Measurements from ENCODE around the gene CD38. TPM values are rescaled to one million over a fixed set of nuclear protein-coding genes. Genes with fewer than 3 reads are reported as not detected.

CD38 gene
- total and polyA plus RNA-seq, 12 donors, result 1.7 to 18.4 (median 11.2) TPM

- Histone ChIP-seq H3K4me1 (replicated peaks in 1 of 2) (no peaks in the 10 kb centered on the region), H3K27me3 (no peaks in the 10 kb centered on the region), H3K27ac (peak overlapping the region in 2 of 5 donors; percentile 60 to 74), H3K9me3 (replicated peaks in 1 of 3) (no peaks in the 10 kb centered on the region), H3K36me3 (replicated peaks in 1 of 2) (no peaks in the 10 kb centered on the region), H3K4me3 (no peak overlapping the region)
- TF ChIP-seq POLR2A (IDR thresholded peaks at IDR 0.05) (no peak), CTCF (IDR thresholded peaks at IDR 0.05) (no peak)
- intact Hi-C loops (cut with DNase I), result no loop called here
- DNase-seq, result no peak
- 63 to 84% (median 73%) methylated on average over 6 of the region's 6 CpGs for WGBS, 4 donors
Measured at GRCh38 chr4:15873117-15873516, 95.0 kb downstream of the CD38 start.

DNA sequence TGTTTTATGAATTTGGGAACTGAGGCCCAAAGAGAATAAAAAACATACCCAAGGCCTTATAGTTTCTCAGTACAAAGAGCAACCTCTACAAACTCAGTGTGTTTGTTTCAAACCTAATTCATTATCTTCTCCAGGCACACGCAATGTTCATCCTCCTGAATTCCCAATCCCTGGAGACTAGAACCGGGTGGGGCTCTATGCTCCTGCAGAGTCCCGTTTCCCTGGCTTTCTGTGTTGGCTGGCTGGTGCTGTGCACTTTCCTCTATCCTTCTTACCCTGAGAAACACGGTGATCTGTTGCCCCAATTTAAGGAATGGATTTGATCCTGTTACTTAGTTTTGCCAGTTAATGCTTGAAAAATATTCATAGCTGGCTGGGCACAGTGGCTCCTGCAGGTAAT is 96.5 kb downstream of the CD38 start:
- DNase-seq, result no peak
- no peak overlapping the region for H3K4me3 ChIP-seq
- H3K27me3 ChIP-seq, result no peaks in the 10 kb centered on the region
- H3K9me3 ChIP-seq (replicated peaks in 1 of 3), result no peaks in the 10 kb centered on the region
- H3K36me3 ChIP-seq (replicated peaks in 1 of 2), result no peaks in the 10 kb centered on the region
- 70 to 83% (median 80%) methylated on average over 4 of the region's 4 CpGs for WGBS, 4 donors
- no peak overlapping the region for H3K27ac ChIP-seq
- H3K4me1 ChIP-seq (replicated peaks in 1 of 2), result no peaks in the 10 kb centered on the region
- intact Hi-C loops (cut with DNase I), result no loop called here
- TF ChIP-seq CTCF (IDR thresholded peaks at IDR 0.05), result no peak

GRCh38 chr4:15875663-15876460 is 97.7 kb downstream of the CD38 start:
- no peak for TF ChIP-seq POLR2A (IDR thresholded peaks at IDR 0.05)
- Histone ChIP-seq H3K4me1 (replicated peaks in 1 of 2) (no peaks in the 10 kb centered on the region), H3K4me3 (no peak overlapping the region), H3K27me3 (no peaks in the 10 kb centered on the region), H3K36me3 (replicated peaks in 1 of 2) (no peaks in the 10 kb centered on the region), H3K27ac (no peak overlapping the region), H3K9me3 (replicated peaks in 1 of 3) (no peaks in the 10 kb centered on the region)
- WGBS, 4 donors, result 66 to 74% (median 70%) methylated on average over 5 of the region's 5 CpGs
- DNase-seq, result no peak
- intact Hi-C loops (cut with DNase I), result no loop called here

DNA sequence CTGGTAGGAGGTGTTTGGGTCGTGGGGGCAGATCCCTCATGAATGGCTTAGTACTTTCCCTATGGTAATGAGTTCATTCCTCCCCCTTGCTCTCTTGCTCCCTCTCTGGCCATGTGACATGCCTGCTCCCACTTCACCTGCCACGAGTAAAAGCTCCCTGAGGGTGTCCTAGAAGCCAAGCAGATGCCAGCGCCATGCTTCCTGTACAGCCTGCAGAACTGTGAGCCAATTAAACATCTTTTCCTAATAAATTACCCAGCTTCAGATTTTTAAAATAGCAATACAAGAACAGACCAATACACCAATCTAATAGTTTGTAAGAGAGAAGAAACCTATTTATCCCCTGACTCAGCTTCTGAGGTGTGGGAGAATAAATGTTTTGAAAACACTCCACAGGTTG is 99.9 kb downstream of the CD38 start:
- H3K4me1 ChIP-seq (replicated peaks in 1 of 2), result no peaks in the 10 kb centered on the region
- H3K27ac ChIP-seq, result no peak overlapping the region
- no peak overlapping the region for H3K4me3 ChIP-seq
- no peaks in the 10 kb centered on the region for H3K9me3 ChIP-seq (replicated peaks in 1 of 3)
- H3K36me3 ChIP-seq (replicated peaks in 1 of 2), result no peaks in the 10 kb centered on the region
- no peaks in the 10 kb centered on the region for H3K27me3 ChIP-seq
- DNase-seq, result no peak
- TF ChIP-seq POLR2A (IDR thresholded peaks at IDR 0.05) (no peak), CTCF (IDR thresholded peaks at IDR 0.05) (no peak)
- WGBS, 4 donors, result 92 to 99% (median 94%) methylated on average over 3 of the region's 3 CpGs
- intact Hi-C loops (cut with DNase I), result no loop called here

GRCh38 chr4:15881820-15882219 is 103.7 kb downstream of the CD38 start:
- Histone ChIP-seq H3K9me3 (replicated peaks in 1 of 3) (no peaks in the 10 kb centered on the region), H3K27me3 (no peaks in the 10 kb centered on the region), H3K27ac (no peak overlapping the region), H3K36me3 (replicated peaks in 1 of 2) (no peaks in the 10 kb centered on the region), H3K4me3 (no peak overlapping the region), H3K4me1 (replicated peaks in 1 of 2) (no peaks in the 10 kb centered on the region)
- no peak for DNase-seq
- WGBS, 4 donors, result 41 to 53% (median 51%) methylated on average over 3 of the region's 3 CpGs
- intact Hi-C loops (cut with DNase I), result loop anchor here (2.0 to 10.0 kb wide), 3 partner anchors 75 to 397 kb away; no protein-coding TSS in a partner anchor
- no peak for TF ChIP-seq POLR2A (IDR thresholded peaks at IDR 0.05)
- TF ChIP-seq CTCF (IDR thresholded peaks at IDR 0.05), result no peak

All from adrenal gland (tissue), 12 donors.